Uterus (tissue), 2 donors: ENCODE measurements around the gene EDN2.

Experiments used
- CTCF ChIP-seq, 4 experiments: fragments of 200-600 bp in 2 of 4; fragments of 450-650 bp in 2 of 4; sonication (generic) in 2 of 4; IDR thresholded peaks; one replicate each; pipeline ENCODE4 v1.5.1; 2016 to 2019; ENCODE audit warnings: antibody characterized with exemption in 4 of 4, mild to moderate bottlenecking in 2 of 4, moderate library complexity in 1 of 4
- POLR2A ChIP-seq, 2 donors: fragments of 450-650 bp; IDR thresholded peaks; one replicate each; pipeline ENCODE4 v1.6.1; 2016; ENCODE audit warnings: antibody characterized with exemption in 2 of 2, mild to moderate bottlenecking in 1 of 2, moderate library complexity in 1 of 2

GRCh38 chr1:41479808-41480160, 4.7 kb downstream of the EDN2 start:
- no peak for TF ChIP-seq CTCF (IDR thresholded peaks at IDR 0.05)
- TF ChIP-seq POLR2A (IDR thresholded peaks at IDR 0.05): no peak
